ENCODE results near the gene RAB13.

RAB13 gene

GRCh38 chr1:153977250-153978240 lies 8.6 kb downstream of the RAB13 start, which contains the start of gene JTB:
JTB (minus strand) TSS chr1:153977674; CDS start chr1:153977252, 422 bp downstream.
- DNase-seq = peak; percentile 91

GRCh38 chr1:153976819-153977249 lies 9.3 kb downstream of the RAB13 start:
- DNase-seq = no peak

- DNase-seq = no peak
Measured at GRCh38 chr1:153973525-153973924, 12.6 kb downstream of the RAB13 start.

- no peak for DNase-seq
Measured at GRCh38 chr1:153973071-153973470, 13.1 kb downstream of the RAB13 start.

GRCh38 chr1:153970346-153970745 lies 15.8 kb downstream of the RAB13 start:
- DNase-seq = no peak

GRCh38 chr1:153968972-153969371 lies 17.2 kb downstream of the RAB13 start:
- no peak for DNase-seq

GRCh38 chr1:153968408-153968807 lies 17.7 kb downstream of the RAB13 start:
- no peak for DNase-seq

- DNase-seq = no peak
Measured at GRCh38 chr1:153968000-153968363, 18.2 kb downstream of the RAB13 start.

- peak; percentile 95 for DNase-seq
Measured at GRCh38 chr1:153967107-153967999, 18.8 kb downstream of the RAB13 start, which contains the start of gene CREB3L4. CREB3L4 (plus strand) TSS chr1:153967902; CDS start chr1:153968526, 624 bp downstream.

GRCh38 chr1:153963850-153964331 lies 22.2 kb downstream of the RAB13 start:
- no peak for DNase-seq

GRCh38 chr1:153963030-153963849 lies 22.9 kb downstream of the RAB13 start, which contains the start of gene SLC39A1:
SLC39A1 (minus strand) TSS chr1:153963537; CDS start chr1:153962715, 822 bp downstream.
- DNase-seq = peak; percentile 98

GRCh38 chr1:153962088-153963029 lies 23.8 kb downstream of the RAB13 start:
- DNase-seq = no peak

- no peak for DNase-seq
Measured at GRCh38 chr1:153961421-153961820, 24.7 kb downstream of the RAB13 start.

GRCh38 chr1:153960206-153960605 lies 25.9 kb downstream of the RAB13 start:
- DNase-seq = no peak

- DNase-seq = no peak
Measured at GRCh38 chr1:153959454-153959853, 26.7 kb downstream of the RAB13 start.

GRCh38 chr1:153958961-153959260 lies 27.2 kb downstream of the RAB13 start:
- DNase-seq = no peak

- DNase-seq = peak; percentile 99
Measured at GRCh38 chr1:153958111-153958960, 27.8 kb downstream of the RAB13 start, which contains the start of gene CRTC2. CRTC2 (minus strand) TSS chr1:153958612; CDS start chr1:153958497, 115 bp downstream.

- DNase-seq = peak; percentile 60
Measured at GRCh38 chr1:153957744-153958110, 28.4 kb downstream of the RAB13 start.

- DNase-seq = no peak
Measured at GRCh38 chr1:153956997-153957715, 29.0 kb downstream of the RAB13 start.

Data from activated CD4-positive, alpha-beta T cell treated with anti-CD3 and anti-CD28 coated beads, Interleukin-10, Interleukin-2, amounts not matched to agents 100 ng/mL and 50 ng/mL, durations not matched to agents 16 hours and 8 hours (primary cell).